GM12878 (cell line): Measurements from ENCODE around the gene SHOC2. TPM values are rescaled to one million over a fixed set of nuclear protein-coding genes. Genes with fewer than 3 reads are reported as not detected.

Experiments used
- ATAC-seq: fragments of 200-7000 bp; cut with Tn5 transposase; 3 replicates; pipeline ENCODE4 v1.9.1; 2020; ENCODE audit warnings: mild to moderate bottlenecking, moderate library complexity
- BruUV-seq: library from RNA; stranded (reverse); fragments of 400-500 nt; replicated peaks from 2 replicates; lab custom pipeline; 2021; lab: Mats Ljungman, UMichigan
- CTCF ChIA-PET: fragments of 300-600 bp; sonication (Branson Sonifier 250); formaldehyde crosslinking; extraction: SDS; loops from one replicate; lab custom pipeline; 2021; ENCODE audit warnings: inconsistent platforms; lab: Yijun Ruan, JAX
- POLR2A ChIA-PET: fragments of 350-600 bp; formaldehyde crosslinking; extraction: SDS; loops from one replicate; lab custom pipeline; 2021; ENCODE audit warnings: inconsistent platforms; lab: Charles Lee
- RAD21 ChIA-PET: fragments of 300-600 bp; sonication (Branson Sonifier 250); formaldehyde crosslinking; loops from one replicate; lab custom pipeline; 2023; ENCODE audit warnings: antibody characterized with exemption; ENCODE audit not compliant: unreplicated experiment; lab: Charles Lee
- SMC1A ChIA-PET: fragments of 300-600 bp; sonication (Branson Sonifier 250); formaldehyde crosslinking; loops from one replicate; lab custom pipeline; 2023; ENCODE audit not compliant: unreplicated experiment, uncharacterized antibody; lab: Charles Lee
- DNase-seq: peaks from one replicate; pipeline ENCODE4 v3.0.0-alpha.2; 2011; ENCODE audit warnings: low read depth, low spot score
- FAIRE-seq: peaks from 3 replicates; lab custom pipeline; 2011; peaks lifted over from hg19 to GRCh38; lab: Jason Lieb, UNC
- H2AFZ ChIP-seq: 2 replicates; pipeline ENCODE4 v1.6.0; 2011; ENCODE audit warnings: low read depth, low read length, control low read depth; ENCODE audit not compliant: control insufficient read depth
- H3K27ac ChIP-seq: 2 replicates; pipeline ENCODE4 v1.5.1; 2011; ENCODE audit warnings: control low read depth; ENCODE audit not compliant: control insufficient read depth, insufficient read depth
- H3K27me3 ChIP-seq, 2 experiments: replicated peaks in 1 of 2; 2 replicates each; pipeline versions ENCODE4 v1.6.0 to v1.6.1; 2011; ENCODE audit warnings: low read length in 1 of 2; ENCODE audit not compliant: control insufficient read depth in 2 of 2, insufficient read depth in 2 of 2
- H3K36me3 ChIP-seq, 2 experiments: 2 replicates each; pipeline ENCODE4 v1.5.1; 2011; ENCODE audit warnings: low read length in 1 of 2; ENCODE audit not compliant: control insufficient read depth in 2 of 2, insufficient read depth in 2 of 2
- H3K4me1 ChIP-seq: 2 replicates; pipeline ENCODE4 v1.6.1; 2011; ENCODE audit warnings: mild to moderate bottlenecking, low read length, moderate library complexity, mixed read lengths; ENCODE audit not compliant: control insufficient read depth, insufficient read depth
- H3K4me2 ChIP-seq: 2 replicates; pipeline ENCODE4 v1.6.0; 2011; ENCODE audit warnings: control low read depth; ENCODE audit not compliant: control insufficient read depth, insufficient read depth
- H3K4me3 ChIP-seq: fragments of 200-600 bp; sonication (generic); 2 replicates; pipeline ENCODE4 v1.5.1; 2016
- H3K79me2 ChIP-seq: 2 replicates; pipeline ENCODE4 v1.6.0; 2011; ENCODE audit warnings: low read length; ENCODE audit not compliant: control insufficient read depth, insufficient read depth
- H3K9ac ChIP-seq: 2 replicates; pipeline ENCODE4 v1.8.0; 2011; ENCODE audit warnings: low read length, control low read depth, mixed read lengths; ENCODE audit not compliant: control insufficient read depth, insufficient read depth
- H3K9me3 ChIP-seq: replicated peaks from 3 replicates; pipeline ENCODE4 v1.5.1; 2011; ENCODE audit warnings: mild to moderate bottlenecking, low read length; ENCODE audit not compliant: control insufficient read depth, insufficient read depth
- H4K20me1 ChIP-seq: 2 replicates; pipeline ENCODE4 v1.6.0; 2011; ENCODE audit not compliant: control insufficient read depth, insufficient read depth
- HDAC6 ChIP-seq: fragments of 200-600 bp; sonication (generic); IDR thresholded peaks from one replicate; pipeline ENCODE4 v1.8.0; 2017; ENCODE audit warnings: antibody characterized with exemption; ENCODE audit not compliant: unreplicated experiment
- LARP7 ChIP-seq: fragments of 450-650 bp; IDR thresholded peaks from 2 replicates; pipeline ENCODE4 v1.6.1; 2017; ENCODE audit warnings: mild to moderate bottlenecking
- NR2F1 ChIP-seq: fragments of 450-650 bp; conservative IDR thresholded peaks from 2 replicates; pipeline ENCODE4 v1.6.1; 2017; ENCODE audit warnings: mild to moderate bottlenecking
- PML ChIP-seq: IDR thresholded peaks from 2 replicates; pipeline ENCODE4 v1.6.1; 2012; ENCODE audit warnings: low read length, inconsistent platforms
- SRF ChIP-seq, 2 experiments: IDR thresholded peaks; 2 replicates each; pipeline ENCODE4 v1.6.1; 2011; ENCODE audit warnings: low read depth in 2 of 2, low read length in 2 of 2, mild to moderate bottlenecking in 1 of 2, moderate library complexity in 1 of 2
- ZNF384 ChIP-seq: IDR thresholded peaks from 2 replicates; pipeline ENCODE4 v1.6.1; 2012; ENCODE audit warnings: low read depth, mild to moderate bottlenecking, low read length, improper control_type of control experiment, borderline replicate concordance
- ZZZ3 ChIP-seq: IDR thresholded peaks from 2 replicates; pipeline ENCODE4 v1.6.1; 2011; ENCODE audit warnings: low read depth; ENCODE audit not compliant: control insufficient read depth, insufficient read length
- WGBS: methylation state at CpG from one replicate; pipeline ENCODE4 v1.1.6; 2016; ENCODE audit warnings: low lambda C conversion rate; ENCODE audit not compliant: insufficient replicate concordance, insufficient coverage; ENCODE audit errors: missing lambda C conversion rate; 5-methylcytosine and 5-hydroxymethylcytosine counted together
- in situ Hi-C: fragments of 300-500 bp; cut with MboI; formaldehyde crosslinking; loops from 9 replicates; pipeline ENCODE4 v1.14.3; 2018; ENCODE audit warnings: mixed read lengths
- intact Hi-C: fragments of 100-400 bp; cut with micrococcal nuclease; formaldehyde crosslinking; loops from one replicate; pipeline ENCODE4 v1.14.2; 2022; ENCODE audit not compliant: unreplicated experiment
- polyA plus RNA-seq, 11 experiments: library from polyadenylated mRNA; depleted of rRNA in 4 of 11; unstranded in 6 of 11; stranded (reverse) in 5 of 11; fragments of >200 nt; fragmentation: Nextera tagmentation in 4 of 11; fragmentation: Illumina TruSeq in 1 of 11; extraction: Ambion mirVana in 4 of 11; extraction: Trizol in 1 of 11; gene quantifications; 1 replicate in 1 of 11; 2 replicates in 10 of 11; pipeline versions ENCODE4 v1.2.1 to v1.2.3, GENCODE V29; 2011 to 2016; ENCODE audit warnings: inconsistent platforms in 2 of 11, missing spikeins in 2 of 11, low read depth in 1 of 11
- total RNA-seq, 4 experiments: library from RNA; depleted of rRNA in 3 of 4; stranded (reverse); fragments of >200 nt in 3 of 4; fragmentation: Illumina TruSeq in 1 of 4; extraction: Trizol in 1 of 4; gene quantifications; 2 replicates each; pipeline versions ENCODE4 v1.2.1 to v1.2.3, GENCODE V29; 2013 to 2021
- TF ChIP-seq, protein P1 (sequence below): fragments of 450-650 bp; IDR thresholded peaks from 2 replicates; pipeline ENCODE4 v1.6.1; 2017; ENCODE audit warnings: mild to moderate bottlenecking, low read depth, inconsistent platforms; ENCODE audit not compliant: poor library complexity, severe bottlenecking

Gene SHOC2
- total and polyA plus RNA-seq, 10 of the 15 experiments (the other 5 are each of a cell fraction or from before 2014, with no cell fraction given), result 24.8 to 65.3 (median 42.6) TPM

DNA sequence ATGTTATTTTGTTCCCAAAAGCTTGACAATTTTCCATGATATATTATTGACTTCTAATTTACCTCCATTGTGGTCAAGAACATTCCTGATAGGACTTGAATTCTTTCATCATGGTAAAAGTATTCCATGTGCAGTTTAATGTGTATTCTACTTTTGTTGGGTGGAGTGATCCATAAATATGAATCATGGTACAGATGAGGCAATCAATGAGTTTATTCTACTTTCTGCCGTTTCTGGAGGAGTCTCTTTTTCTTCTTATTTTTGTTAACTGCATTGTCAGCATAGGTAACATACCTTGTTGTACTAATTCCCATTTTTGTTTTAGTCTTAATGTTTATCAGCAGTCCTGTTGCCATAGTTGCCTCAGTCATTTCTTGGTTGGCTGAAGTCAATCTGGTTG is 69.6 kb downstream of the SHOC2 start:
- intact Hi-C loops (no loop called here), in situ Hi-C loops (no loop called here)
- Histone ChIP-seq H2AFZ (no peak overlapping the region), H3K27me3 (no peaks in the 10 kb centered on the region), H3K4me2 (no peak overlapping the region), H4K20me1 (no peaks in the 10 kb centered on the region), H3K79me2 (peaks cover 40% of the 10 kb centered on the region), H3K36me3 (peaks cover 0 to 19% of the 10 kb centered on the region in 2 experiments; a peak in 2 of 4 replicates), H3K4me1 (peaks cover 11% of the 10 kb centered on the region), H3K9ac (no peak overlapping the region), H3K27ac (no peak overlapping the region), H3K4me3 (no peak overlapping the region), H3K9me3 (no peaks in the 10 kb centered on the region)
- ChIA-PET CTCF (no interaction called here), POLR2A (no interaction called here), SMC1A (interaction anchor here (1.0 kb wide), 1 partner anchor 21 kb away, joined by 3 read pairs; no protein-coding TSS in a partner anchor), RAD21 (no interaction called here)
- no peak for ATAC-seq
- FAIRE-seq, result no peak
- TF ChIP-seq PML (no peak), ZZZ3 (no peak), NR2F1 (no peak), SRF (IDR thresholded peaks at IDR 0.05; ENCODE audit: low read depth in 2 of 2, low read length in 2 of 2) (no peak), HDAC6 (no peak), LARP7 (no peak), ZNF384 (no peak)
- TF ChIP-seq, protein P1, sequence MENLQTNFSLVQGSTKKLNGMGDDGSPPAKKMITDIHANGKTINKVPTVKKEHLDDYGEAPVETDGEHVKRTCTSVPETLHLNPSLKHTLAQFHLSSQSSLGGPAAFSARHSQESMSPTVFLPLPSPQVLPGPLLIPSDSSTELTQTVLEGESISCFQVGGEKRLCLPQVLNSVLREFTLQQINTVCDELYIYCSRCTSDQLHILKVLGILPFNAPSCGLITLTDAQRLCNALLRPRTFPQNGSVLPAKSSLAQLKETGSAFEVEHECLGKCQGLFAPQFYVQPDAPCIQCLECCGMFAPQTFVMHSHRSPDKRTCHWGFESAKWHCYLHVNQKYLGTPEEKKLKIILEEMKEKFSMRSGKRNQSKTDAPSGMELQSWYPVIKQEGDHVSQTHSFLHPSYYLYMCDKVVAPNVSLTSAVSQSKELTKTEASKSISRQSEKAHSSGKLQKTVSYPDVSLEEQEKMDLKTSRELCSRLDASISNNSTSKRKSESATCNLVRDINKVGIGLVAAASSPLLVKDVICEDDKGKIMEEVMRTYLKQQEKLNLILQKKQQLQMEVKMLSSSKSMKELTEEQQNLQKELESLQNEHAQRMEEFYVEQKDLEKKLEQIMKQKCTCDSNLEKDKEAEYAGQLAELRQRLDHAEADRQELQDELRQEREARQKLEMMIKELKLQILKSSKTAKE, result no peak
- BruUV-seq, result no TSS peak
- WGBS, result 100% methylated on average over 1 of the region's 1 CpG
- no peak for DNase-seq
